Measurements from ENCODE around the gene WDR38.
"Not testable (repeated sequence)": the region's sequence is repeated elsewhere in the genome, so short reads cannot be mapped to it uniquely, and the experiment has no call there.

Gene WDR38

GRCh38 chr9:124834591-124834990, 18.7 kb upstream of the WDR38 start:
- no peak for DNase-seq

DNA sequence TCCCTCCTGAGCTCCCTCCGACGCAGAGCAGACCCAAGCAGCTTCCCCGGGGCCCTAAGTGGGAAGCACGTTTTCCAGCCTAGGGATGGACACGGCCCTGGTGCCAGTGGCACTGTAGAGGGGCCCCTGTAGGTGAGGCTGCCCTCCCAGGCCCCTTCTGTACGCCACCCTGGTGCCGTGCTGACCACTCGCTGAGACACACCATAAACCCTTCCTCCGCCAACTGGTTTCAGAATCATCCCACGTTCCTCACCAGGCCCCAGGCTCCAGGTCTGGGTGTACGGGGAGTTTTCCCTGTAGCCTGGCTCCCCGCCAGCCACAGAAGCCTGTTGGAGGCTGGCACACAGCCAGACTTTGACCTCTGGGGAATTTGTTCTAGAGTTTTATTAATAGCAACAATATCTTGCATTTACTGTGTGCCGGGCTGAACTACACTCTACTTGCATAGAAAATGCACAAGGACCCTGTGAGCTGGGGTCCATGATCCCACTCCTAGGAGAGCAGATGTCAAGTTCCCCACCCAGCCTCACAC, 18.2 kb upstream of the WDR38 start:
- no peak for DNase-seq

GRCh38 chr9:124838132-124838531, 15.1 kb upstream of the WDR38 start:
- not testable (repeated sequence) for DNase-seq

- not testable (repeated sequence) for DNase-seq
Observed at GRCh38 chr9:124838567-124839275, 14.5 kb upstream of the WDR38 start.

- DNase-seq: no peak
Observed at GRCh38 chr9:124839612-124840299, 13.5 kb upstream of the WDR38 start.

GRCh38 chr9:124840300-124840833, 12.9 kb upstream of the WDR38 start:
- DNase-seq: no peak

DNA sequence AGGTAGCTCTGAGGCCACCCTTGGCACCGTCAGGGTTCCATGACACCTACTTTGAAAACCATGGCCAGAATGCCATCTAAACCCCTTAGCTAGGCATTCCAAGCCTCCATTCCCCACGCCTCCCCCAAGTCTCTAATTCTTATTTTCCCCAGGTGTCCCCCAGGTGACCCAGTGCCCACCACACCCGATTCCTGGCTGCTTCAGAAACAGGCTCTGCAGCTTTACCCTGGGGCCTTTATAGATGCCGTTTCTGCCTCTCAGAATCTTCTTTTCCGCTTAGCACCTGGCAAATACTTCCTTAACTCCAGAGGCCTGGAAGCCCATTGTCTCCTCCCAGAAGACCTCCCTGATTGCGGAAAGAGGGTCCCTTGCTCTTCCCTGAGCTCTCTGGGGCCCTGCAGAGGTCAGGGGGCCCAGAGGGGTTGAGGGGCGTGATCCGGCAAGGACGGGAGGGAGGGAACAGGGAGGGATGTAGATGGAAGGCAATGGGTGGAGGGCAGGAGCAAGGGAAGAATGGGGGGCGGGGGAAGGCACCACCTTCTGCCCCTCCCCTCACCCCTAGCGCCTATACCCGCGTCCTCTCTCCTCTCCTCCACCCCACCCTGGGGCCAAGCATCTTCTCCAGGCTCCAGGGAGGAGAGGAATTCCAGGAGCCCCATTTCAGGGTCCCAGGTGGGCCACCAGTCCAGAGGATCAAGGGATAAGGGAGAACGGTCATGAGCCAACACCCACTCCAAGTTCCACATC, 12.0 kb upstream of the WDR38 start:
- no peak for DNase-seq

DNA sequence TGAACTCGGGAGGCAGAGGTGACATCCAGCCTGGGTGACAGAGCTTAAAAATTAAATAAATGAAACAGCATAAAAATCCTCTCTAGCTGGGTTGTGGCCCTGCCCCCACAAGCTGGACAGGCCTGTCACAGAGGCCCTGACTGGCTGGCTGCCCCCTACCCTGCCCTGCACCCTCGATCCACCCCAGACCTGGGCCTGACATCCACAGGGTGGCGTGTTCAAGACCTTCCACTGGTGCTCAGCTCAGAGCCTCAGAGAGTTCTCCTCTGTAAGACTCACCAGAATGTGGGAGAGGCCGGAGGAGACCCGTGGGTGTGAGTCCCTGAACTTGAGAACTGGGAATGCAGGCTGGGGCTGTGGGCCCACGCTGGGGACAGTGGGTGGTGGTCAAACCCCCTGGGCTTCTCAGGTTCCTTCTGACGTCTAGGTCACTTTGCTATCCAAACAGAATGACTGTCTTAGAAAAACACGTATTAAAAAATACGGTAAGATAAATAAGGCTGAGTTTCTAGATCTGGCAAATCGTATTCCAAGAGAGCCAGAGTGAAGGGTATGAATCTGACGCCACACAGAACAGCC, 9.7 kb upstream of the WDR38 start:
- DNase-seq: no peak

DNA sequence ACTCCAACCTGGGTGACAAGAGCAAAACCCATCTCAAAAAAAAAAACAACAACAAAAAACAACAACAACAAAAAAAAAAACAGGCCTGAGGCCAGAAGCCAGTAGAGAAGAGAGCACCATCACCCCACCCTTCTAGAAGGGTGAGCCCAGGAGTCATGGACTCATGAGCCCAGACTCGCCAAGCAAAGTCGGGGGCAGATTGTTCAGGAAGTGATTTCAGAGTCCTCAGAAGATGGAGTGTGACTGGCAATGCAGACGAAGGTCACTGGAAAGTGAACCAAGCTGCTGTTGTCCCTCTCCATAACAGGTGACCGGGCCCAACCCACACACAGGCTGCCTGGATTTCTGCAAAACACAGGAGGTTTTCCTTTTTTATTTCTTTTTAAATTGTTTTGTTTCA, 9.0 kb upstream of the WDR38 start:
- no peak for DNase-seq

GRCh38 chr9:124846467-124846866, 6.8 kb upstream of the WDR38 start:
- not testable (repeated sequence) for DNase-seq

DNA sequence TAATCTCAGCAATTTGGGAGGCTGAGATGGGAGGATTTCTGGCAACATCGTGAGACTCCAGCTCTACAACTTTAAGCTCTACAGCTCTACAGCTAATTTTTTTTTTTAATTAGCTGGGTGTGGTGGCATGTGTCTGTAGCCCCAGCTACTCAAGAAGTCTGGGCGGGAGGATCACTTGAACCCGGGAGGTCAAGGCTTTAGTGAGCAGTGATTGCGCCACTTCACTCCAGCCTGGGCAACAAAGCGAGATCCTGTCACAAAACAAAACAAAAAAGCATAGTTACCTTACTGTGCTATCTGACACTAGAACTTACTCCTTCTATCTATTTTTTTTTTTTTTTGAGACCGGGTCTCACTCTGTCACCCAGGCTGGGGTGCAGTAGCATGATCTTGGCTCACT, 6.3 kb upstream of the WDR38 start:
- DNase-seq: no peak

GRCh38 chr9:124849801-124850200, 3.5 kb upstream of the WDR38 start:
- no peak for DNase-seq

DNA sequence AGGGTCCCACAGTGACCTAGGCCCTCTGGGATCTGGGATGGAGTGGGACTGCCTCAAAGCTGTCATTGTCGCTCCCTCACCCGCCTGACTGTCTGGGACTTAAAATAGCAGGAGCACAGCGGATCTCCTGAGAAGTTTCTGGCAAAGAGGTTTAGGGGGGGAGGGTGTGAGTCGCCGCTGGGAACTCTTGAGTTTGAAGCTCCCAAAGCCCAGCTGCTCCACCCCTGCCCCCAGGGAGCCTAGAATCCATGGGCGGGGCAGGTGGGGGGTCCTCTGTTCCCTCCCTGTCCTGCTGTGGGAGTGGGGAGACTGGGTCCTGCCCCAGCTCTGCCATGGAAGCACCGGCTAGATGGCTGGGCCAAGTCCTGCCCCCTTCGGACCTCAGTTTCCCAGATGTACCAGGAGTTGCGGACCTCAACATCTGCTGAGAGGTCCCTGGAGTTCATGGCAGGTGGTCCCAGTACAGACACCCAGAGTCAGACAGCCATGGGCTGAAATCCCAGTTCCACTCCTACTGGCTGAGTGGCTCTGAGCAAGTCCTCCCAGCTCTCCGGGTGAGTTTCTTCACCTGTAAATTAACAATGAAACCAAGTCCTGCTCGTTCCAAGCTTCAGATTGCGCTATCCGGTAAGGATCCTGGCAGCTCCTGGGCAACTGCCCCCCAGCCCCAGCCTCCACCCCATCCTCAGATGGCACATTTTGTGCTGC, 985 bp upstream of the WDR38 start:
- DNase-seq: no peak

DNA sequence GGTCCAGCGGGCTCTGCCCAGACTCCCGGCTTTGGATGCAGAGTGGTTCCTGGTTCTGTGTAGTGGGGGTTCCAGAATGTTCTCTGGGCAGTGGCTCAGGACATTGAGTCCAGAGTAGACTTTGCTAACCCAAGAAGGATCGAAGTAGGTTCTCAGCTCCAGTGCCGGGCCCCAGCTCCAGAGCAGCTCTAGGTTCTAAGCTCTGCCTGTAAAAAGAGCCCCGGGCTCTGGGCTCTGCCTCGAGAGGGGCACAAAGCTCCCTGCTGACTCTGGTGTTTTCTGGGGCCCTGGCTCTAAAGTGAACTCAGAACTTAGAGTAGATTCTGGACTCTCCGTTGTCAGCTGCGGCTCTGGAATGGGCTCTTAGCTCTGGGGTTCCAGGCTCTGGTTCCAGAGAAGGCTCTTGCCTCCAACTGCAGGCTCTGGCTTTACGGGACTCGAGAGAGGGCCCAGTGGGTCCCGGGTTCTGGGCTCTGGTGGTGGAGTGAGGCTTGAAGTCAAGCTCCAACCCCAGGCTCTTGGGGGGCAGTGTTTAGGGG, 414 bp downstream of the WDR38 start:
- DNase-seq: no peak

DNA sequence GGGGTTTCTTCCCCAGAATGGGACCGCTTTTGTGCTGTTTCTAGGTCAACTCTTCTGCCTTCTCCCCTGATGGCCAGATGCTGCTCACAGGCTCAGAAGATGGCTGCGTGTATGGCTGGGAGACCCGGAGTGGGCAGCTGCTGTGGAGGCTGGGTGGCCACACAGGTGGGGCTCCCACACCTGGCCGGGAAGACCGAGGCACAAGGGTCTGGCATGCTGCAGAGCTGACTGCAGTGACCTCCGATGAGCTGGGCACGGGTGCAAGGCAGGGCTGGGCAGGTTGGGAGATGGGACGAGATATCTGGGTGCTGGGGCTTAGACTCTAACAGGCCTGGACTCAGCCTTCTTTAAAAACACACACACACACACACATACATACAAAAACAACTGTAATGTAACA, 901 bp downstream of the WDR38 start:
- no peak for DNase-seq

DNA sequence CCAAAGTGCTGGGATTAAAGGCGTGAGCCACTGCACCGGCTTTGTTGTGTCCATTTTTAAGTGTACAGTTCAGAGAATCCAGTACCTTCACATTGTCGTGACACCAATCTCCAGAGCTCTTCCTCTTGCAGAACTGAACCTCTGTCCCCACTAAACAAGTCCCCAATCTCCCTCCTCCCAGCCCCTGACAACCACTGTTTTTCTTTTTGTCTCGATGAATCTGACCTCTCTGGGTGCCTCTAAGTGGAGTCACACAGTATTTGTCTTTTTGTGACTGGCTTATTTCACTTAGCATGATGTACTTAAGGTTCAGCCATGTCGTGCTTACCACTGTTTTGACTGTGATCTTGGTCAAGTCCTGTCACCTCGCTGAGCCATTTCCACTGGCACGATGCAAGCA, 1.6 kb downstream of the WDR38 start:
- no peak for DNase-seq

DNA sequence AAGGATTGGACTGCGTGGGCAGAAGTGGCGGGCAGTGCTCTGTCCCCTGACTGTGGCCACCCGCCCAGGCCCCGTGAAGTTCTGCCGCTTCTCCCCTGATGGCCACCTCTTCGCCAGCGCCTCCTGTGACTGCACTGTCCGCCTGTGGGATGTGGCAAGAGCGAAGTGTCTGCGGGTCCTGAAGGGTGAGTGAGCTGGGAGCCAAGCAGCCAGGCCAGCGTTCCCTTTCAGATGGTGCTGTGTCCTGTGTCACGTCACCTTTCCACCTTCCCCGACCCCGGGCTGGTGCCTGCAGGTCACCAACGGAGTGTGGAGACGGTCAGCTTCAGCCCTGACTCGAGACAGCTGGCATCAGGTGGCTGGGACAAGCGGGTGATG, 2.3 kb downstream of the WDR38 start:
- DNase-seq: no peak

GRCh38 chr9:124855944-124856765, 2.9 kb downstream of the WDR38 start:
- DNase-seq: no peak

DNA sequence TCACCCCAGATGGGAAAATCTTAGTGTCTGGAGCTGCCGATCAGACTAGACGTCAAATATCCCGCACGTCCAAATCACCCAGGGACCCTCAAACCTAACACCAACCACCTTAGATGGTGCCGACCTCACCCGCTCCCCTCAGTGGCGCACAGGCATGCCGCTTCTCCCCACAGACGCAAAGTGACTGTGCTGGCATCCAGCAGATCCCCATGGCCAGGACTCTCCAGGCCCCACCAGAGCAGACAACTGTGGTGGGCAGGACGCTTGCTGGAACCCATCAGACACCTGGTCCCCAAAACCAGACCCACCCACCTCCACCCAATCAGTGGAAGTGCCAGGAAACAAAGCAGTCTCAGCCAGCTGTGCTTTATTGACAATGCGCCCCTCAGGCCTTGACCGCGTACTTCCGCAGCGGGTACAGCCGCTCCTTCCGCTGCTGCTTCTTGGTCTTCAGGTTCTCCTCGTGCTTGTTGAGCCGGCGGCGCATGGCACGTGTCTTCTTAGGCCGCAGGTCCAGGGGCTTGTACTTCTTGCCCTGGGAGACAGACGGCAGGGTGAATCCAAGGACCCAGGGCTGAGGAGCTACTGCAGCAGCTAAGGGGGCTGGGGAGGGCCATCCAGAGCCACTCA, 4.4 kb downstream of the WDR38 start:
- DNase-seq: no peak

GRCh38 chr9:124858330-124859046, 5.2 kb downstream of the WDR38 start:
- no peak for DNase-seq
